ENCODE results near the gene WFS1.

Gene WFS1

DNA sequence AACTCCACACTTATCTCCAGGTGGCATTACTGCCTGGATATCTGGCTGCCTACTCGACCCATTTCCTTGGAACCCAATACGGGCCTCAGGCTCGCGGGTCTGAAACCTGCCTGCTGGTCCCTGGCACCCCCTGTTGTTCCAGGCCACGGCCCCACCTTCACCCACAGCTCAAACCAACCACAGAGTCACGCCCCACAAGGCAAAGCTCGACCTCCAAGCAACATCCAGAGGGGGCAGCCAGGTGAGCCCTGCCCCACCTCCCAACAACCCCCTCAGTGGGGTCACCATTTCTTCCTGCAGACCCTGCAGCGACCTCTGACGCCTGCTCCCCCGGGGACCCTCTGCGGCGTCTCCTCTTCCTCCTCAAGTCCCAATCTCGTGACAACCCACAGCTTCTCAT is 76.2 kb downstream of the WFS1 start:
- Histone ChIP-seq H3K9me3 (replicated peaks; ENCODE audit: insufficient read depth, low read length) (no peaks in the 10 kb centered on the region), H3K27ac (ENCODE audit: low read length) (no peak overlapping the region), H3K9ac (ENCODE audit: low read length) (no peak overlapping the region), H3K4me2 (ENCODE audit: low read depth, low read length) (no peak overlapping the region), H4K20me1 (ENCODE audit: insufficient read depth, low read length) (no peaks in the 10 kb centered on the region), H2AFZ (ENCODE audit: low read length) (no peak overlapping the region), H3K9me2 (replicated peaks; ENCODE audit: insufficient read depth, low read length) (no peaks in the 10 kb centered on the region), H3K4me1 (ENCODE audit: low read length) (no peaks in the 10 kb centered on the region), H3K27me3 (replicated peaks; ENCODE audit: insufficient read depth, low read length) (peaks cover 98% of the 10 kb centered on the region), H3K79me2 (ENCODE audit: low read length) (no peaks in the 10 kb centered on the region), H3K36me3 (replicated peaks; ENCODE audit: insufficient read depth, low read length) (no peaks in the 10 kb centered on the region), H3F3A (ENCODE audit: insufficient read depth, low read length) (no peaks in the 10 kb centered on the region), H3K4me3 (ENCODE audit: low read length) (no peak overlapping the region)
- no peak for TF ChIP-seq EZH2 (optimal IDR thresholded peaks at IDR 0.05; ENCODE audit: low read depth, low read length)
- no peak for TF ChIP-seq EZH2phosphoT487 (IDR thresholded peaks at IDR 0.05; ENCODE audit: low read length)
- TF ChIP-seq, protein P1, sequence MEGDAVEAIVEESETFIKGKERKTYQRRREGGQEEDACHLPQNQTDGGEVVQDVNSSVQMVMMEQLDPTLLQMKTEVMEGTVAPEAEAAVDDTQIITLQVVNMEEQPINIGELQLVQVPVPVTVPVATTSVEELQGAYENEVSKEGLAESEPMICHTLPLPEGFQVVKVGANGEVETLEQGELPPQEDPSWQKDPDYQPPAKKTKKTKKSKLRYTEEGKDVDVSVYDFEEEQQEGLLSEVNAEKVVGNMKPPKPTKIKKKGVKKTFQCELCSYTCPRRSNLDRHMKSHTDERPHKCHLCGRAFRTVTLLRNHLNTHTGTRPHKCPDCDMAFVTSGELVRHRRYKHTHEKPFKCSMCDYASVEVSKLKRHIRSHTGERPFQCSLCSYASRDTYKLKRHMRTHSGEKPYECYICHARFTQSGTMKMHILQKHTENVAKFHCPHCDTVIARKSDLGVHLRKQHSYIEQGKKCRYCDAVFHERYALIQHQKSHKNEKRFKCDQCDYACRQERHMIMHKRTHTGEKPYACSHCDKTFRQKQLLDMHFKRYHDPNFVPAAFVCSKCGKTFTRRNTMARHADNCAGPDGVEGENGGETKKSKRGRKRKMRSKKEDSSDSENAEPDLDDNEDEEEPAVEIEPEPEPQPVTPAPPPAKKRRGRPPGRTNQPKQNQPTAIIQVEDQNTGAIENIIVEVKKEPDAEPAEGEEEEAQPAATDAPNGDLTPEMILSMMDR (IDR thresholded peaks at IDR 0.05; ENCODE audit: low read length), result no peak
- no peak for DNase-seq

DNA sequence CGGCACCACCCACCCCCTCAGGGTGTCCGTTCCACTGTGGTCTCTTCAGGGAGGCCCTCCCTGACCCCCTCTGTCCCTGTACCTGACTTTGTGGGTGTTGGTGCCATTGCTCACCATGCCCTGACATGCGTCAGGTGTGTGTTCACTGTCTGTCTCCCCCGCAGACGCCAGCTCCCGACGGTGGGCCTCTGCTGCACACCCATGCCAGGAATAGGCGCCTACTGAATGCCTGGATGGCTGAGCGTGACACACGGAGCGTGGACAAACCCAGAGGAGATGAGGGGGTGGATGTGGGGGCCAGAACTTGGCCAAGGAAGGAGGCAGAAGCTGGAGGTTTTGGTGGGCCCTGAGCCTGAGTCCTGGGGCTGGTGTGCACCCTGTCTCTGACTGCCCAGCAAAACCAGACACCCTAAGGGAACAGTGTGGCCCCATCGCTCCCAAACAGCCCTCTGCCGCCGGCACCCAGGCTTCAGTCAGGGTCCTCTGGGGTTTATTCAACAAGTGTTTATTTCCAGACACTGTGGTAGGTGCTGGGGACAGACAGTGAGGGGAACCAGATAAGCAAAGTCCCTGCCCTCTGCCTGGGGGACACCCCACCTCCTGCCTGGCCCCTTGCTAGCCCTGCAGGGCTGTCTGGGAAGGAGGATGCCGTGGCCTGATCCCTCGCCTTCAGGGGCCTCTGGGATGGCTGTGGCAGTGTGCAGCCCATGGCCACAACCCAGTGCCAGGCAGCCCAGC is 76.9 kb downstream of the WFS1 start:
- TF ChIP-seq EZH2 (optimal IDR thresholded peaks at IDR 0.05; ENCODE audit: low read depth, low read length) (no peak), EZH2phosphoT487 (IDR thresholded peaks at IDR 0.05; ENCODE audit: low read length) (no peak)
- TF ChIP-seq, protein P1 (IDR thresholded peaks at IDR 0.05; ENCODE audit: low read length), result no peak
- Histone ChIP-seq H3K9me3 (replicated peaks; ENCODE audit: insufficient read depth, low read length) (no peaks in the 10 kb centered on the region), H3K4me1 (ENCODE audit: low read length) (no peaks in the 10 kb centered on the region), H3K27ac (ENCODE audit: low read length) (no peak overlapping the region), H3K36me3 (replicated peaks; ENCODE audit: insufficient read depth, low read length) (no peaks in the 10 kb centered on the region), H4K20me1 (ENCODE audit: insufficient read depth, low read length) (no peaks in the 10 kb centered on the region), H3K9ac (ENCODE audit: low read length) (no peak overlapping the region), H2AFZ (ENCODE audit: low read length) (no peak overlapping the region), H3K27me3 (replicated peaks; ENCODE audit: insufficient read depth, low read length) (peaks cover 96% of the 10 kb centered on the region), H3F3A (ENCODE audit: insufficient read depth, low read length) (no peaks in the 10 kb centered on the region), H3K79me2 (ENCODE audit: low read length) (no peaks in the 10 kb centered on the region), H3K4me3 (ENCODE audit: low read length) (no peak overlapping the region), H3K9me2 (replicated peaks; ENCODE audit: insufficient read depth, low read length) (no peaks in the 10 kb centered on the region), H3K4me2 (ENCODE audit: low read depth, low read length) (no peak overlapping the region)
- no peak for DNase-seq

DNA sequence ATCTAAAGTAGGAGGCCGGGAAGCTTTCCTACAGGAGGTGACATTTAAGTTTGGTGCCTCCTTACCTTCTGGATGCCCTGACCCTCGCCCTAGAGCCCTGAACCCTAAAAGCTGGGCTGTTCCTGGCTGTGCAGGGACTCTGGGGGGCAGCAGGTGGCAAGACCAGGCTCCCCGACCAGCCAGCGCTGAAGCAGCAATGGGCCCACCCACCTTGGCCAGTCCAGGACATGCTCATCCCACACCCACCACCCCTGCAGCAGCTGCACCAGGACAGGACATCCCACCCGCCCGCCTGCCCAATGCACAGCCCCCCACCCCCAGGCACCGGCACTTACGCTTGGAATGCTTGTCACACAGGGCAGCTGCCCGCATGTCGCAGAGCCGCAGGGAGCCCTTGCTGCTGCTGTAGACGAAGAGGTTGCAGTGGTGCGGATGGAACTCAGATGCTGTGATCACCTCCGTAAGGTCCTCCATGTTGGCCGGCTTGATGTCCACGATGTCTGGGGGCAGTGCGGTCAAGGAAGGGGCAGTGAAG is 77.9 kb downstream of the WFS1 start:
- Histone ChIP-seq H3F3A (ENCODE audit: insufficient read depth, low read length) (no peaks in the 10 kb centered on the region), H3K4me2 (ENCODE audit: low read depth, low read length) (no peak overlapping the region), H3K4me3 (ENCODE audit: low read length) (no peak overlapping the region), H2AFZ (ENCODE audit: low read length) (no peak overlapping the region), H3K79me2 (ENCODE audit: low read length) (no peaks in the 10 kb centered on the region), H3K36me3 (replicated peaks; ENCODE audit: insufficient read depth, low read length) (no peaks in the 10 kb centered on the region), H3K9ac (ENCODE audit: low read length) (no peak overlapping the region), H3K27ac (ENCODE audit: low read length) (no peak overlapping the region), H3K9me3 (replicated peaks; ENCODE audit: insufficient read depth, low read length) (no peaks in the 10 kb centered on the region), H3K9me2 (replicated peaks; ENCODE audit: insufficient read depth, low read length) (no peaks in the 10 kb centered on the region), H4K20me1 (ENCODE audit: insufficient read depth, low read length) (no peaks in the 10 kb centered on the region), H3K4me1 (ENCODE audit: low read length) (no peaks in the 10 kb centered on the region), H3K27me3 (replicated peaks; ENCODE audit: insufficient read depth, low read length) (peaks cover 97% of the 10 kb centered on the region)
- DNase-seq, result no peak
- TF ChIP-seq EZH2 (optimal IDR thresholded peaks at IDR 0.05; ENCODE audit: low read depth, low read length) (no peak), EZH2phosphoT487 (IDR thresholded peaks at IDR 0.05; ENCODE audit: low read length) (no peak)
- TF ChIP-seq, protein P1 (IDR thresholded peaks at IDR 0.05; ENCODE audit: low read length), result no peak
